ENCODE data around the gene M1AP.

Gene M1AP

DNA sequence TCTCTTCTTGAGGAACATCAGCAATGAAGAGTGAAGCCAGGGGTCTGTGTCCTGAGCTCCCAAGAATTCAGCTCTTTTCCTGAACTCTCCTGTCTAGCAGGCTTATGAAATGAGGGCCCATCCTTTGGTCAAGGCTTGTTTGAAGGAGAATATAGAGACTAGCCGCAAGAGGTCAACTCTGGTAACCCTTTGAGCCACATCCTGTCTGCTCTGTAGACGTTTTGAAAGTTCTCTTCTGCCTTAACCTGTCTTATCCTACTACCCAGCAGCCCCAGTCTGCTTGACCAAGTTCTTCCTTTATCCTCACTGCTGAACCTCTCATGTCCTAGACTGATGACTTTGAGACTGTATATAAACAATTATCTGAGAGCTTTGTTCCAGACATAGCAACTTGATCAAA is 11.3 kb upstream of the M1AP start:
- no peak overlapping the region for H3K4me2 ChIP-seq (ENCODE audit: low read depth, low read length)
- TF ChIP-seq, protein P1, sequence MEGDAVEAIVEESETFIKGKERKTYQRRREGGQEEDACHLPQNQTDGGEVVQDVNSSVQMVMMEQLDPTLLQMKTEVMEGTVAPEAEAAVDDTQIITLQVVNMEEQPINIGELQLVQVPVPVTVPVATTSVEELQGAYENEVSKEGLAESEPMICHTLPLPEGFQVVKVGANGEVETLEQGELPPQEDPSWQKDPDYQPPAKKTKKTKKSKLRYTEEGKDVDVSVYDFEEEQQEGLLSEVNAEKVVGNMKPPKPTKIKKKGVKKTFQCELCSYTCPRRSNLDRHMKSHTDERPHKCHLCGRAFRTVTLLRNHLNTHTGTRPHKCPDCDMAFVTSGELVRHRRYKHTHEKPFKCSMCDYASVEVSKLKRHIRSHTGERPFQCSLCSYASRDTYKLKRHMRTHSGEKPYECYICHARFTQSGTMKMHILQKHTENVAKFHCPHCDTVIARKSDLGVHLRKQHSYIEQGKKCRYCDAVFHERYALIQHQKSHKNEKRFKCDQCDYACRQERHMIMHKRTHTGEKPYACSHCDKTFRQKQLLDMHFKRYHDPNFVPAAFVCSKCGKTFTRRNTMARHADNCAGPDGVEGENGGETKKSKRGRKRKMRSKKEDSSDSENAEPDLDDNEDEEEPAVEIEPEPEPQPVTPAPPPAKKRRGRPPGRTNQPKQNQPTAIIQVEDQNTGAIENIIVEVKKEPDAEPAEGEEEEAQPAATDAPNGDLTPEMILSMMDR (IDR thresholded peaks at IDR 0.05; ENCODE audit: low read length): no peak
- TF ChIP-seq EZH2phosphoT487 (IDR thresholded peaks at IDR 0.05; ENCODE audit: low read length): no peak
- no peak for TF ChIP-seq EZH2 (optimal IDR thresholded peaks at IDR 0.05; ENCODE audit: low read depth, low read length)
- no peaks in the 10 kb centered on the region for H3F3A ChIP-seq (ENCODE audit: insufficient read depth, low read length)
- no peak overlapping the region for H3K27ac ChIP-seq (ENCODE audit: low read length)
- no peaks in the 10 kb centered on the region for H3K4me1 ChIP-seq (ENCODE audit: low read length)
- no peaks in the 10 kb centered on the region for H3K36me3 ChIP-seq (replicated peaks; ENCODE audit: insufficient read depth, low read length)
- H3K27me3 ChIP-seq (replicated peaks; ENCODE audit: insufficient read depth, low read length): no peaks in the 10 kb centered on the region
- no peaks in the 10 kb centered on the region for H3K9me2 ChIP-seq (replicated peaks; ENCODE audit: insufficient read depth, low read length)
- H2AFZ ChIP-seq (ENCODE audit: low read length): no peak overlapping the region
- no peak overlapping the region for H3K9ac ChIP-seq (ENCODE audit: low read length)
- H3K4me3 ChIP-seq (ENCODE audit: low read length): no peak overlapping the region
- no peaks in the 10 kb centered on the region for H4K20me1 ChIP-seq (ENCODE audit: insufficient read depth, low read length)
- no peaks in the 10 kb centered on the region for H3K9me3 ChIP-seq (replicated peaks; ENCODE audit: insufficient read depth, low read length)
- H3K79me2 ChIP-seq (ENCODE audit: low read length): no peaks in the 10 kb centered on the region
- DNase-seq: no peak

DNA sequence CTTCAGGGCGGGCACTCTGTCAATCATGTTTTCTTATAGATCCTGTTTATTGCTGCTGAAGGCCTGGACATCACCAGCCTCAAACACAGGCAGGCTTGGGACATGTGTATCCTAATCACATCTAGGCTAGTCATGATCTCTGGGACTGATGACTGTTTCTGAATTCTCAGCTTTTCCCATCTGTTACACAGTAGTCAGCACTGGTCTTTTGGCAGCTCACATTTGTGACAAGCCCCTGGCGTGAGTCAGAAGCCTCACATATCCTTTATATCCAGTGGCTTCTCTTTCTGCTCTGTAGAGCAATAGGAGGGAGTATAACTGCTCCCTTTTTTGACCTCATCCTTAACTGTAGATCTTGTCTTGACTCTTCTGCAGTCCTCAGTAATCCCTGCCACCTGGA is 10.4 kb upstream of the M1AP start:
- Histone ChIP-seq H3K79me2 (ENCODE audit: low read length) (no peaks in the 10 kb centered on the region), H3F3A (ENCODE audit: insufficient read depth, low read length) (no peaks in the 10 kb centered on the region), H3K4me1 (ENCODE audit: low read length) (no peaks in the 10 kb centered on the region), H2AFZ (ENCODE audit: low read length) (no peak overlapping the region), H3K36me3 (replicated peaks; ENCODE audit: insufficient read depth, low read length) (no peaks in the 10 kb centered on the region), H3K4me3 (ENCODE audit: low read length) (no peak overlapping the region), H3K27me3 (replicated peaks; ENCODE audit: insufficient read depth, low read length) (no peaks in the 10 kb centered on the region), H4K20me1 (ENCODE audit: insufficient read depth, low read length) (no peaks in the 10 kb centered on the region), H3K27ac (ENCODE audit: low read length) (no peak overlapping the region), H3K9me3 (replicated peaks; ENCODE audit: insufficient read depth, low read length) (no peaks in the 10 kb centered on the region), H3K4me2 (ENCODE audit: low read depth, low read length) (no peak overlapping the region), H3K9ac (ENCODE audit: low read length) (no peak overlapping the region), H3K9me2 (replicated peaks; ENCODE audit: insufficient read depth, low read length) (no peaks in the 10 kb centered on the region)
- TF ChIP-seq, protein P1 (IDR thresholded peaks at IDR 0.05; ENCODE audit: low read length): no peak
- TF ChIP-seq EZH2 (optimal IDR thresholded peaks at IDR 0.05; ENCODE audit: low read depth, low read length): no peak
- TF ChIP-seq EZH2phosphoT487 (IDR thresholded peaks at IDR 0.05; ENCODE audit: low read length): no peak
- DNase-seq: no peak

DNA sequence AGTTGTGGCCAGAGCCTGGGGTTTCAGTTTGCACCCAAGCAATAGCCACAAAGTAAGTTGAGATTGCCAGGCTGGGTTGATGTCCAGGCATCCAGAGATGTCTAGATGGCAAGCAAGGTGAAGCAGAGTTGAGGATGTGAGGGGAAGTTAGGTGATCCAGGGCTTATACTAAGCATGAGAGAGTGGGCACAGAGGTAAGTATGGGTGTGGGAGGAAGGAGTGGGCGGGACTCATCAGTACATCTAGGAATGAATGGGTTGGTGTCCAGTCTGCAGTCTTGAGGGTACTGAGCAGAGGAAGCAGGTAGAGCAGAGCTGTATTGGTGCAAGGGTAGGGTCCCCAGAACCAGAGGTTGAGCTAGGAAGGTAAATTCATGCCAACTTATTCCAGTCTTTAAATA is 7.4 kb upstream of the M1AP start:
- H3K9ac ChIP-seq (ENCODE audit: low read length): no peak overlapping the region

More for the DNA sequence above, 7.4 kb upstream of the M1AP start:
- Histone ChIP-seq H3K9me3 (replicated peaks; ENCODE audit: insufficient read depth, low read length) (no peaks in the 10 kb centered on the region), H3K27ac (ENCODE audit: low read length) (no peak overlapping the region), H3F3A (ENCODE audit: insufficient read depth, low read length) (no peaks in the 10 kb centered on the region), H3K36me3 (replicated peaks; ENCODE audit: insufficient read depth, low read length) (no peaks in the 10 kb centered on the region), H4K20me1 (ENCODE audit: insufficient read depth, low read length) (no peaks in the 10 kb centered on the region), H3K4me1 (ENCODE audit: low read length) (no peaks in the 10 kb centered on the region), H3K79me2 (ENCODE audit: low read length) (no peaks in the 10 kb centered on the region), H3K4me2 (ENCODE audit: low read depth, low read length) (no peak overlapping the region), H2AFZ (ENCODE audit: low read length) (no peak overlapping the region), H3K4me3 (ENCODE audit: low read length) (no peak overlapping the region), H3K9me2 (replicated peaks; ENCODE audit: insufficient read depth, low read length) (no peaks in the 10 kb centered on the region), H3K27me3 (replicated peaks; ENCODE audit: insufficient read depth, low read length) (no peaks in the 10 kb centered on the region)
- TF ChIP-seq, protein P1 (IDR thresholded peaks at IDR 0.05; ENCODE audit: low read length): no peak
- TF ChIP-seq EZH2phosphoT487 (IDR thresholded peaks at IDR 0.05; ENCODE audit: low read length) (no peak), EZH2 (optimal IDR thresholded peaks at IDR 0.05; ENCODE audit: low read depth, low read length) (no peak)
- no peak for DNase-seq

All from MM.1S (cell line).